PC-9 (cell line): ENCODE measurements around the gene CAMTA1. TPM values are rescaled to one million over a fixed set of nuclear protein-coding genes. Genes with fewer than 3 reads are reported as not detected.
"Not testable (repeated sequence)": the region's sequence is repeated elsewhere in the genome, so short reads cannot be mapped to it uniquely, and the experiment has no call there.

Experiments used
- BruUV-seq: library from RNA; stranded (reverse); fragments of 400-500 nt; replicated peaks from 2 replicates; lab custom pipeline; 2021; lab: Mats Ljungman, UMichigan
- CTCF ChIA-PET: fragments of 300-600 bp; sonication (Branson Sonifier 250); formaldehyde crosslinking; loops from one replicate; lab custom pipeline; 2022; ENCODE audit warnings: antibody characterized with exemption; lab: Charles Lee
- POLR2A ChIA-PET: fragments of 300-600 bp; sonication (Branson Sonifier 250); formaldehyde crosslinking; loops from one replicate; lab custom pipeline; 2022; ENCODE audit warnings: antibody characterized with exemption; ENCODE audit not compliant: unreplicated experiment; lab: Charles Lee
- DNase-seq, 2 experiments: peaks; one replicate each; pipeline versions ENCODE4 v3.0.0 to v3.0.0-alpha.2; 2015 to 2022; ENCODE audit warnings: mixed read lengths in 1 of 2
- H2AFZ ChIP-seq: fragments of 200-600 bp; sonication (generic); 2 replicates; pipeline ENCODE4 v1.8.1; 2017; ENCODE audit warnings: antibody characterized with exemption
- H3F3A ChIP-seq: fragments of 200-600 bp; sonication (generic); 2 replicates; pipeline ENCODE4 v1.8.1; 2017; ENCODE audit warnings: antibody characterized with exemption, mild to moderate bottlenecking, low read depth; ENCODE audit not compliant: insufficient read depth
- H3K27ac ChIP-seq: fragments of 200-600 bp; sonication (generic); 2 replicates; pipeline ENCODE4 v1.6.1; 2016; ENCODE audit warnings: mixed run types
- H3K27me3 ChIP-seq: fragments of 200-600 bp; sonication (generic); 2 replicates; pipeline ENCODE4 v1.6.1; 2016; ENCODE audit warnings: low read depth, mixed run types; ENCODE audit not compliant: insufficient read depth
- H3K36me3 ChIP-seq: fragments of 200-600 bp; sonication (generic); 2 replicates; pipeline ENCODE4 v1.6.1; 2016; ENCODE audit warnings: low read depth, mixed run types
- H3K4me1 ChIP-seq: fragments of 200-600 bp; sonication (generic); replicated peaks from 2 replicates; pipeline ENCODE4 v1.6.1; 2016; ENCODE audit warnings: mixed run types; ENCODE audit not compliant: insufficient read depth
- H3K4me2 ChIP-seq: fragments of 200-600 bp; sonication (generic); 2 replicates; pipeline ENCODE4 v1.6.1; 2017; ENCODE audit warnings: mixed run types
- H3K4me3 ChIP-seq: fragments of 200-600 bp; sonication (generic); 2 replicates; pipeline ENCODE4 v1.6.1; 2016; ENCODE audit warnings: mixed run types
- H3K79me2 ChIP-seq: fragments of 200-600 bp; sonication (generic); 2 replicates; pipeline ENCODE4 v1.6.1; 2017; ENCODE audit warnings: low read depth, mixed run types
- H3K9me2 ChIP-seq: fragments of 200-600 bp; sonication (generic); 2 replicates; pipeline ENCODE4 v1.8.1; 2017; ENCODE audit warnings: mild to moderate bottlenecking; ENCODE audit not compliant: insufficient read depth
- H3K9me3 ChIP-seq: fragments of 200-600 bp; sonication (generic); 2 replicates; pipeline ENCODE4 v1.8.1; 2016; ENCODE audit warnings: low read depth; ENCODE audit not compliant: insufficient read depth
- H4K20me1 ChIP-seq: fragments of 200-600 bp; sonication (generic); 2 replicates; pipeline ENCODE4 v1.8.1; 2017; ENCODE audit not compliant: insufficient read depth
- CTCF ChIP-seq: fragments of 200-600 bp; sonication (generic); conservative IDR thresholded peaks from 2 replicates; pipeline ENCODE4 v1.6.1; 2017; ENCODE audit warnings: mixed run types, antibody characterized with exemption, mild to moderate bottlenecking, moderate library complexity
- EZH2 ChIP-seq: fragments of 200-600 bp; sonication (generic); IDR thresholded peaks from 2 replicates; pipeline ENCODE4 v1.8.0; 2017; ENCODE audit warnings: antibody characterized with exemption, low read depth
- intact Hi-C: fragments of 100-400 bp; cut with micrococcal nuclease; formaldehyde crosslinking; loops from one replicate; pipeline ENCODE4 v1.10.0; 2022; ENCODE audit not compliant: unreplicated experiment
- total RNA-seq: library from RNA; stranded (reverse); gene quantifications from 2 replicates; pipeline ENCODE4 v1.2.3, GENCODE V29; 2021

CAMTA1 gene
- total RNA-seq, 1 experiment from 2014 or later = 72.3 TPM

GRCh38 chr1:6807782-6808181, 22.5 kb downstream of the CAMTA1 start:
- no TSS peak for BruUV-seq
- Histone ChIP-seq H3K4me1 (no peaks in the 10 kb centered on the region), H3K27me3 (no peaks in the 10 kb centered on the region), H3K36me3 (no peaks in the 10 kb centered on the region), H3K9me2 (no peaks in the 10 kb centered on the region), H3K79me2 (peaks cover 11% of the 10 kb centered on the region; the same call in 1 of the 2 replicates), H3F3A (no peaks in the 10 kb centered on the region), H2AFZ (no peak overlapping the region), H3K4me2 (no peak overlapping the region), H3K4me3 (no peak overlapping the region), H4K20me1 (no peaks in the 10 kb centered on the region; the same call in 1 of the 2 replicates), H3K9me3 (no peaks in the 10 kb centered on the region), H3K27ac (no peak overlapping the region)
- intact Hi-C loops = no loop called here
- no peak for DNase-seq
- ChIA-PET CTCF (no interaction called here), POLR2A (no interaction called here)
- TF ChIP-seq EZH2 = no peak
- no peak for TF ChIP-seq CTCF

GRCh38 chr1:6809461-6809860, 24.2 kb downstream of the CAMTA1 start:
- no TSS peak for BruUV-seq
- TF ChIP-seq EZH2 = no peak
- TF ChIP-seq CTCF = no peak
- no peaks in the 10 kb centered on the region for H3K9me3 ChIP-seq
- H3K4me1 ChIP-seq = no peaks in the 10 kb centered on the region
- DNase-seq = no peak
- H3K79me2 ChIP-seq = peaks cover 11% of the 10 kb centered on the region; the same call in 1 of the 2 replicates
- intact Hi-C loops = no loop called here
- H4K20me1 ChIP-seq = no peaks in the 10 kb centered on the region; the same call in 1 of the 2 replicates
- CTCF ChIA-PET = no interaction called here
- no peak overlapping the region for H3K4me3 ChIP-seq
- H3K4me2 ChIP-seq = no peak overlapping the region
- POLR2A ChIA-PET = no interaction called here
- H2AFZ ChIP-seq = no peak overlapping the region
- no peaks in the 10 kb centered on the region for H3K27me3 ChIP-seq
- H3K9me2 ChIP-seq = no peaks in the 10 kb centered on the region
- H3K36me3 ChIP-seq = no peaks in the 10 kb centered on the region
- H3K27ac ChIP-seq = no peak overlapping the region
- no peaks in the 10 kb centered on the region for H3F3A ChIP-seq

GRCh38 chr1:6810146-6810734, 25.0 kb downstream of the CAMTA1 start:
- H4K20me1 ChIP-seq, H3K79me2 ChIP-seq, DNase-seq, H3K4me3 ChIP-seq, H3K9me2 ChIP-seq, H3F3A ChIP-seq, H2AFZ ChIP-seq, H3K27me3 ChIP-seq, BruUV-seq, intact Hi-C loops, H3K36me3 ChIP-seq, POLR2A ChIA-PET, H3K4me2 ChIP-seq, H3K27ac ChIP-seq, H3K4me1 ChIP-seq, H3K9me3 ChIP-seq: not testable (repeated sequence)
- CTCF ChIA-PET = interaction anchor here (0.6 to 0.7 kb wide), 2 partner anchors 39 to 232 kb away, joined by 3 read pairs; no protein-coding TSS in a partner anchor

GRCh38 chr1:6811583-6811982, 26.3 kb downstream of the CAMTA1 start:
- no peak for TF ChIP-seq CTCF
- TF ChIP-seq EZH2 = no peak
- Histone ChIP-seq H3K9me3 (no peaks in the 10 kb centered on the region), H3K36me3 (no peaks in the 10 kb centered on the region), H3K4me1 (no peaks in the 10 kb centered on the region), H3K4me2 (no peak overlapping the region), H4K20me1 (peaks cover 2% of the 10 kb centered on the region; the same call in 1 of the 2 replicates), H3K27me3 (no peaks in the 10 kb centered on the region), H3K4me3 (no peak overlapping the region), H3F3A (no peaks in the 10 kb centered on the region), H3K9me2 (no peaks in the 10 kb centered on the region), H3K79me2 (no peaks in the 10 kb centered on the region), H3K27ac (no peak overlapping the region), H2AFZ (no peak overlapping the region)
- DNase-seq = no peak
- POLR2A ChIA-PET = no interaction called here
- no TSS peak for BruUV-seq
- intact Hi-C loops = no loop called here
- CTCF ChIA-PET = no interaction called here
